Stomach (tissue), 9 donors: Measurements from ENCODE around the gene ELMO1. TPM values are rescaled to one million over a fixed set of nuclear protein-coding genes. Genes with fewer than 3 reads are reported as not detected.

ENCODE experiments used
- DNase-seq, 2 donors: peaks; one replicate each; pipeline versions ENCODE4 v3.0.0 to v3.0.0-alpha.2; 2013 to 2019
- H3K27ac ChIP-seq, 5 donors: fragments of 200-600 bp in 4 of 5; sonication (generic) in 4 of 5; one replicate each; pipeline ENCODE4 v1.5.1; 2013 to 2019; ENCODE audit warnings: mild to moderate bottlenecking in 1 of 5, moderate library complexity in 1 of 5
- H3K27me3 ChIP-seq, 3 donors: fragments of 200-600 bp; sonication (generic); one replicate each; pipeline ENCODE4 v1.5.1; 2017 to 2019; ENCODE audit warnings: mixed run types in 1 of 3
- H3K36me3 ChIP-seq, 4 donors: fragments of 200-600 bp; sonication (generic); 1 replicate in 3 of 4; 2 replicates in 1 of 4; pipeline ENCODE4 v1.5.1; 2016 to 2019
- H3K4me1 ChIP-seq, 4 donors: fragments of 200-600 bp; sonication (generic); one replicate each; pipeline ENCODE4 v1.5.1; 2016 to 2019
- H3K4me3 ChIP-seq, 4 donors: fragments of 200-600 bp; sonication (generic) in 3 of 4; one replicate each; pipeline ENCODE4 v1.5.1; 2016 to 2019; ENCODE audit warnings: mild to moderate bottlenecking in 1 of 4
- H3K9me3 ChIP-seq, 4 donors: fragments of 200-600 bp; sonication (generic); one replicate each; pipeline ENCODE4 v1.5.1; 2016 to 2019
- CTCF ChIP-seq, 7 experiments: fragments of 450-650 bp in 4 of 7; fragments of 200-600 bp in 3 of 7; sonication (generic) in 3 of 7; IDR thresholded peaks; one replicate each; pipeline ENCODE4 v1.5.1; 2016 to 2019; ENCODE audit warnings: antibody characterized with exemption in 7 of 7, control low read depth in 2 of 7, mild to moderate bottlenecking in 1 of 7
- EP300 ChIP-seq: sonication (generic); formaldehyde crosslinking; IDR thresholded peaks from one replicate; pipeline ENCODE4 v1.6.1; 2017; ENCODE audit warnings: antibody characterized with exemption
- POLR2A ChIP-seq, 4 donors: fragments of 450-650 bp; IDR thresholded peaks; one replicate each; pipeline ENCODE4 v1.6.1; 2016; ENCODE audit warnings: antibody characterized with exemption in 4 of 4, control low read depth in 2 of 4, mild to moderate bottlenecking in 1 of 4, moderate library complexity in 1 of 4
- POLR2AphosphoS5 ChIP-seq, 3 donors: sonication (generic); formaldehyde crosslinking; IDR thresholded peaks; one replicate each; pipeline ENCODE4 v1.6.1; 2016; ENCODE audit warnings: antibody characterized with exemption in 3 of 3
- WGBS, 5 donors: extraction: QIAGEN DNeasy Blood & Tissue Kit in 3 of 5; methylation state at CpG; one replicate each; pipeline versions ENCODE4 v1.1.5 to v1.1.7; 2013 to 2018; 5-methylcytosine and 5-hydroxymethylcytosine counted together
- intact Hi-C: fragments of 100-400 bp; cut with DNase I; formaldehyde crosslinking; loops from one replicate; pipeline ENCODE4 v1.15.1; 2023; ENCODE audit warnings: low total_unique reads
- polyA plus RNA-seq, 3 donors: library from polyadenylated mRNA; stranded (reverse); fragments of 200-250 nt; gene quantifications; one replicate each; pipeline ENCODE4 v1.2.3, GENCODE V29; 2013
- total RNA-seq, 5 donors: library from RNA; depleted of rRNA; stranded (reverse); fragments of >200 nt; gene quantifications; one replicate each; pipeline versions ENCODE4 v1.1.0 to v1.2.3, GENCODE V29; 2014 to 2016
- donor health status: healthy with polysubstance abuse.
- donor health status: Bipolar disorder and iron deficiency.
- donor health status: healthy.

ELMO1 gene
- total and polyA plus RNA-seq, 8 donors = 4.1 to 117 (median 44.8) TPM

GRCh38 chr7:37476881-37477450, 28.3 kb upstream of the ELMO1 start:
- Histone ChIP-seq H3K27me3 (no peaks in the 10 kb centered on the region), H3K4me3 (no peak overlapping the region), H3K27ac (no peak overlapping the region), H3K36me3 (no peaks in the 10 kb centered on the region), H3K4me1 (no peaks in the 10 kb centered on the region), H3K9me3 (no peaks in the 10 kb centered on the region)
- WGBS, 5 donors = 65 to 83% (median 74%) methylated on average over 4 of the region's 4 CpGs
- DNase-seq = peak in 1 of 2 donors; percentile 31
- intact Hi-C loops = no loop called here
- no peak for TF ChIP-seq POLR2AphosphoS5 (IDR thresholded peaks at IDR 0.05)
- no peak for TF ChIP-seq POLR2A (IDR thresholded peaks at IDR 0.05)
- no peak for TF ChIP-seq EP300
- TF ChIP-seq CTCF (IDR thresholded peaks at IDR 0.05) = no peak

GRCh38 chr7:37476428-37476827, 27.8 kb upstream of the ELMO1 start:
- Histone ChIP-seq H3K27ac (no peak overlapping the region), H3K4me1 (no peaks in the 10 kb centered on the region), H3K27me3 (no peaks in the 10 kb centered on the region), H3K36me3 (no peaks in the 10 kb centered on the region), H3K4me3 (no peak overlapping the region), H3K9me3 (no peaks in the 10 kb centered on the region)
- DNase-seq = no peak
- no peak for TF ChIP-seq POLR2AphosphoS5 (IDR thresholded peaks at IDR 0.05)
- TF ChIP-seq POLR2A (IDR thresholded peaks at IDR 0.05) = no peak
- no peak for TF ChIP-seq CTCF (IDR thresholded peaks at IDR 0.05)
- no peak for TF ChIP-seq EP300
- 64 to 85% (median 77%) methylated on average over 1 of the region's 1 CpG for WGBS, 5 donors
- intact Hi-C loops = no loop called here

- TF ChIP-seq POLR2A (IDR thresholded peaks at IDR 0.05) (no peak), CTCF (IDR thresholded peaks at IDR 0.05) (no peak), EP300 (no peak), POLR2AphosphoS5 (IDR thresholded peaks at IDR 0.05) (no peak)
- 61 to 75% (median 65%) methylated on average over 4 of the region's 4 CpGs for WGBS, 5 donors
- DNase-seq = no peak
- intact Hi-C loops = no loop called here
- no peaks in the 10 kb centered on the region for H3K36me3 ChIP-seq
- no peaks in the 10 kb centered on the region for H3K4me1 ChIP-seq
- no peaks in the 10 kb centered on the region for H3K9me3 ChIP-seq
- H3K27me3 ChIP-seq = no peaks in the 10 kb centered on the region
- H3K27ac ChIP-seq = no peak overlapping the region
- H3K4me3 ChIP-seq = no peak overlapping the region
These were observed 27.0 kb upstream of the ELMO1 start for GRCh38 chr7:37475646-37476045.

- Histone ChIP-seq H3K36me3 (no peaks in the 10 kb centered on the region), H3K4me3 (no peak overlapping the region), H3K27me3 (no peaks in the 10 kb centered on the region), H3K4me1 (no peaks in the 10 kb centered on the region), H3K9me3 (peaks cover 0 to 3% (median 0%) of the 10 kb centered on the region in 4 donors), H3K27ac (no peak overlapping the region)
- no peak for TF ChIP-seq POLR2A (IDR thresholded peaks at IDR 0.05)
- intact Hi-C loops = no loop called here
- peak in 1 of 2 donors; percentile 57 for DNase-seq
- WGBS, 5 donors = 36 to 60% (median 49%) methylated on average over 7 of the region's 7 CpGs
These were observed 23.0 kb upstream of the ELMO1 start for GRCh38 chr7:37471619-37472018.

GRCh38 chr7:37467002-37467401, 18.3 kb upstream of the ELMO1 start:
- TF ChIP-seq CTCF (IDR thresholded peaks at IDR 0.05) (no peak), EP300 (no peak), POLR2A (IDR thresholded peaks at IDR 0.05) (no peak), POLR2AphosphoS5 (IDR thresholded peaks at IDR 0.05) (no peak)
- no peak for DNase-seq
- Histone ChIP-seq H3K4me1 (no peaks in the 10 kb centered on the region), H3K27me3 (no peaks in the 10 kb centered on the region), H3K9me3 (peaks cover 0 to 3% (median 0%) of the 10 kb centered on the region in 4 donors), H3K27ac (no peak overlapping the region), H3K4me3 (no peak overlapping the region), H3K36me3 (no peaks in the 10 kb centered on the region)
- intact Hi-C loops = no loop called here
- 67 to 87% (median 75%) methylated on average over 3 of the region's 3 CpGs for WGBS, 5 donors
